ENCODE results near the gene CBFA2T2.

DNA sequence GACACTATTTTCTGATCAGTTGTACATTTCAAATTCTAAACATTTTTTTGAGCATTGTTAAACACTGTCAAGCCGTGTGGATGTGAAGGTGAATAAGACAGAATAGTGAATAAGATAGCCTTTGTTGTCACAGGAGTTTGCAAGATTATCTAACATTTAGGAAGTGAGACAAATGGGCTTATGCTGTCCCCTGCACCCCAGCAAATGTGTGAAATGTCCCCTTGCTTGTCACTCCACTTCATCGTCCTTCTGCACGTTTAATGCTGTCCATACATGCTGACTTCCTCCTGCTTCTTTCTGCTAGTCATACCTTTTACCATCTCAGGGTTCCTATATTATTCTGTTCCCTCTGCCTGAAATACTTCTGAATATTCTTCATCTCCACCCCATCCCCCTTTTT, 62.6 kb downstream of the CBFA2T2 start:
- TF ChIP-seq GATA2 (IDR thresholded peaks at IDR 0.05; ENCODE audit: low read depth, low read length) (no peak), GATA3 (IDR thresholded peaks at IDR 0.05; ENCODE audit: low read depth, low read length) (no peak)
